ENCODE data around the gene NETO1. TPM values are rescaled to one million over a fixed set of nuclear protein-coding genes. Genes with fewer than 3 reads are reported as not detected.
A peak's percentile ranks its signal among the peaks of the same experiment; 100 is the strongest.

The NETO1 gene
- total RNA-seq, 1 donor from 2014 or later: 19.8 TPM

- FAIRE-seq: no peak
- Histone ChIP-seq H3K9me3 (ENCODE audit: insufficient read depth, low read depth, low read length) (no peaks in the 10 kb centered on the region), H2AFZ (ENCODE audit: low read depth, low read length) (peak overlapping the region; percentile 69)
Observed at GRCh38 chr18:72697706-72698105, 170.1 kb downstream of the NETO1 start.

GRCh38 chr18:72692595-72692994 lies 175.2 kb downstream of the NETO1 start:
- Mint-ChIP-seq H3K4me1 (ENCODE audit: low read depth, unreplicated experiment) (no peaks in the 10 kb centered on the region), H3K36me3 (ENCODE audit: low read depth, unreplicated experiment) (no peaks in the 10 kb centered on the region), H3K4me3 (ENCODE audit: unreplicated experiment) (no peak overlapping the region), H3K9me3 (ENCODE audit: unreplicated experiment) (no peaks in the 10 kb centered on the region), H3K27me3 (ENCODE audit: low read depth, unreplicated experiment) (no peaks in the 10 kb centered on the region), H3K27ac (ENCODE audit: unreplicated experiment) (no peak overlapping the region)
- H2AFZ ChIP-seq (ENCODE audit: low read depth, low read length): peak overlapping the region; percentile 51
- H3K27ac ChIP-seq (ENCODE audit: low read depth, low read length): no peak overlapping the region
- DNase-seq (ENCODE audit: low read depth): no peak
- no peaks in the 10 kb centered on the region for H4K20me1 ChIP-seq (ENCODE audit: insufficient read depth, low read length)
- H3K4me1 ChIP-seq (ENCODE audit: insufficient read depth, low read length): peaks cover 3% of the 10 kb centered on the region
- H3K4me2 ChIP-seq (ENCODE audit: low read length): peak overlapping the region; percentile 64
- FAIRE-seq: no peak
- no peaks in the 10 kb centered on the region for H3K79me2 ChIP-seq (ENCODE audit: insufficient read depth, low read length)
- no peaks in the 10 kb centered on the region for H3K27me3 ChIP-seq (ENCODE audit: insufficient read depth, low read length)
- no peaks in the 10 kb centered on the region for H3K36me3 ChIP-seq (ENCODE audit: insufficient read depth, low read length)
- no peak overlapping the region for H3K4me3 ChIP-seq (ENCODE audit: insufficient read depth, low read depth, low read length)
- no peak overlapping the region for H3K9ac ChIP-seq (ENCODE audit: low read length)
- no peaks in the 10 kb centered on the region for H3K9me3 ChIP-seq (ENCODE audit: insufficient read depth, low read depth, low read length)
- TF ChIP-seq EZH2 (IDR thresholded peaks at IDR 0.05; ENCODE audit: insufficient read depth, low read length): no peak
- TF ChIP-seq, protein P1, sequence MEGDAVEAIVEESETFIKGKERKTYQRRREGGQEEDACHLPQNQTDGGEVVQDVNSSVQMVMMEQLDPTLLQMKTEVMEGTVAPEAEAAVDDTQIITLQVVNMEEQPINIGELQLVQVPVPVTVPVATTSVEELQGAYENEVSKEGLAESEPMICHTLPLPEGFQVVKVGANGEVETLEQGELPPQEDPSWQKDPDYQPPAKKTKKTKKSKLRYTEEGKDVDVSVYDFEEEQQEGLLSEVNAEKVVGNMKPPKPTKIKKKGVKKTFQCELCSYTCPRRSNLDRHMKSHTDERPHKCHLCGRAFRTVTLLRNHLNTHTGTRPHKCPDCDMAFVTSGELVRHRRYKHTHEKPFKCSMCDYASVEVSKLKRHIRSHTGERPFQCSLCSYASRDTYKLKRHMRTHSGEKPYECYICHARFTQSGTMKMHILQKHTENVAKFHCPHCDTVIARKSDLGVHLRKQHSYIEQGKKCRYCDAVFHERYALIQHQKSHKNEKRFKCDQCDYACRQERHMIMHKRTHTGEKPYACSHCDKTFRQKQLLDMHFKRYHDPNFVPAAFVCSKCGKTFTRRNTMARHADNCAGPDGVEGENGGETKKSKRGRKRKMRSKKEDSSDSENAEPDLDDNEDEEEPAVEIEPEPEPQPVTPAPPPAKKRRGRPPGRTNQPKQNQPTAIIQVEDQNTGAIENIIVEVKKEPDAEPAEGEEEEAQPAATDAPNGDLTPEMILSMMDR (IDR thresholded peaks at IDR 0.05; ENCODE audit: insufficient read depth, low read depth, low read length): no peak

More at GRCh38 chr18:72697706-72698105, 170.1 kb downstream of the NETO1 start:
- Histone ChIP-seq H4K20me1 (ENCODE audit: insufficient read depth, low read length) (no peaks in the 10 kb centered on the region), H3K4me1 (ENCODE audit: insufficient read depth, low read length) (peaks cover under 1% of the 10 kb centered on the region), H3K79me2 (ENCODE audit: insufficient read depth, low read length) (no peaks in the 10 kb centered on the region), H3K36me3 (ENCODE audit: insufficient read depth, low read length) (no peaks in the 10 kb centered on the region), H3K27me3 (ENCODE audit: insufficient read depth, low read length) (no peaks in the 10 kb centered on the region), H3K4me3 (ENCODE audit: insufficient read depth, low read depth, low read length) (no peak overlapping the region), H3K27ac (ENCODE audit: low read depth, low read length) (no peak overlapping the region), H3K9ac (ENCODE audit: low read length) (no peak overlapping the region), H3K4me2 (ENCODE audit: low read length) (no peak overlapping the region)
- H3K27ac Mint-ChIP-seq (ENCODE audit: unreplicated experiment): no peak overlapping the region
- no peaks in the 10 kb centered on the region for H3K4me1 Mint-ChIP-seq (ENCODE audit: low read depth, unreplicated experiment)
- no peak for DNase-seq (ENCODE audit: low read depth)
- H3K27me3 Mint-ChIP-seq (ENCODE audit: low read depth, unreplicated experiment): no peaks in the 10 kb centered on the region
- H3K9me3 Mint-ChIP-seq (ENCODE audit: unreplicated experiment): no peaks in the 10 kb centered on the region
- TF ChIP-seq EZH2 (IDR thresholded peaks at IDR 0.05; ENCODE audit: insufficient read depth, low read length): no peak
- TF ChIP-seq, protein P1 (IDR thresholded peaks at IDR 0.05; ENCODE audit: insufficient read depth, low read depth, low read length): no peak
- H3K4me3 Mint-ChIP-seq (ENCODE audit: unreplicated experiment): no peak overlapping the region
- no peaks in the 10 kb centered on the region for H3K36me3 Mint-ChIP-seq (ENCODE audit: low read depth, unreplicated experiment)

Small RNA genes lying within 50 kb of the gene (microRNA-seq; reads per million reads assigned to microRNA genes)
- not detected for gene MIR548AV

All from astrocyte (in vitro differentiated cells and primary cell).